H9 (cell line): ENCODE data around the gene NTSR1. TPM values are rescaled to one million over a fixed set of nuclear protein-coding genes. Genes with fewer than 3 reads are reported as not detected.

Experiments
- DNase-seq: peaks from one replicate; pipeline ENCODE4 v3.0.0-alpha.2; 2017
- H2AFZ ChIP-seq: one replicate; pipeline ENCODE4 v1.6.1; 2013; ENCODE audit warnings: mild to moderate bottlenecking, low read length, control low read depth, moderate library complexity
- H2AK5ac ChIP-seq: 2 replicates; pipeline ENCODE4 v1.6.1; 2013; ENCODE audit warnings: low read length, control low read depth, mixed read lengths; ENCODE audit not compliant: insufficient read length
- H2BK120ac ChIP-seq: one replicate; pipeline ENCODE4 v1.6.1; 2013; ENCODE audit warnings: low read depth, mild to moderate bottlenecking, low read length, control low read depth, inconsistent platforms; ENCODE audit not compliant: poor library complexity, severe bottlenecking
- H2BK12ac ChIP-seq: 2 replicates; pipeline ENCODE4 v1.6.1; 2013; ENCODE audit warnings: low read length, control low read depth, mixed read lengths, low read depth; ENCODE audit not compliant: insufficient read length
- H2BK15ac ChIP-seq: 2 replicates; pipeline ENCODE4 v1.6.1; 2013; ENCODE audit warnings: low read depth, low read length, control low read depth
- H2BK20ac ChIP-seq: one replicate; pipeline ENCODE4 v1.6.1; 2013; ENCODE audit warnings: low read depth, mild to moderate bottlenecking, low read length, control low read depth, inconsistent platforms; ENCODE audit not compliant: poor library complexity, severe bottlenecking
- H2BK5ac ChIP-seq: 2 replicates; pipeline ENCODE4 v1.6.1; 2013; ENCODE audit warnings: low read length, control low read depth, mixed read lengths; ENCODE audit not compliant: insufficient read length
- H3K14ac ChIP-seq: 2 replicates; pipeline ENCODE4 v1.6.1; 2013; ENCODE audit warnings: low read length, control low read depth; ENCODE audit not compliant: insufficient read depth
- H3K18ac ChIP-seq: 2 replicates; pipeline ENCODE4 v1.6.1; 2013; ENCODE audit warnings: low read depth, mild to moderate bottlenecking, mixed read lengths, low read length, control low read depth; ENCODE audit not compliant: insufficient read length
- H3K23ac ChIP-seq: 2 replicates; pipeline ENCODE4 v1.6.1; 2013; ENCODE audit warnings: low read length, control low read depth, mixed read lengths, low read depth; ENCODE audit not compliant: insufficient read length
- H3K23me2 ChIP-seq: 2 replicates; pipeline ENCODE4 v1.6.1; 2013; ENCODE audit warnings: low read depth, mild to moderate bottlenecking, mixed read lengths, low read length, control low read depth; ENCODE audit not compliant: insufficient read length, poor library complexity, severe bottlenecking
- H3K27ac ChIP-seq: 2 replicates; pipeline ENCODE4 v1.5.1; 2013; ENCODE audit warnings: low read length, control low read depth, mixed read lengths, low read depth; ENCODE audit not compliant: insufficient read length
- H3K27me3 ChIP-seq: 2 replicates; pipeline ENCODE4 v1.6.1; 2013; ENCODE audit warnings: low read length, control low read depth, inconsistent platforms; ENCODE audit not compliant: insufficient read depth
- H3K4ac ChIP-seq: 2 replicates; pipeline ENCODE4 v1.6.1; 2013; ENCODE audit warnings: low read depth, mild to moderate bottlenecking, control low read depth, inconsistent platforms, low read length, moderate library complexity
- H3K4me1 ChIP-seq: 2 replicates; pipeline ENCODE4 v1.6.1; 2013; ENCODE audit warnings: low read length, control low read depth, inconsistent platforms; ENCODE audit not compliant: insufficient read depth
- H3K4me2 ChIP-seq: 2 replicates; pipeline ENCODE4 v1.6.1; 2013; ENCODE audit warnings: low read length, control low read depth, mixed read lengths; ENCODE audit not compliant: insufficient read length, insufficient read depth
- H3K56ac ChIP-seq: 2 replicates; pipeline ENCODE4 v1.6.1; 2013; ENCODE audit warnings: low read depth, mild to moderate bottlenecking, mixed read lengths, low read length, control low read depth; ENCODE audit not compliant: insufficient read length
- H3K79me1 ChIP-seq: 2 replicates; pipeline ENCODE4 v1.6.1; 2013; ENCODE audit warnings: low read depth, mild to moderate bottlenecking, moderate library complexity, low read length, control low read depth, inconsistent platforms; ENCODE audit not compliant: insufficient read depth, poor library complexity, severe bottlenecking
- H3K79me2 ChIP-seq: 2 replicates; pipeline ENCODE4 v1.6.1; 2013; ENCODE audit warnings: low read length, control low read depth, inconsistent platforms; ENCODE audit not compliant: insufficient read depth
- H3K9ac ChIP-seq: 2 replicates; pipeline ENCODE4 v1.6.1; 2013; ENCODE audit warnings: low read length, control low read depth, mixed read lengths; ENCODE audit not compliant: insufficient read length; ENCODE audit errors: extremely low read depth
- H3K9me3 ChIP-seq: one replicate; pipeline ENCODE4 v1.6.1; 2013; ENCODE audit warnings: low read depth, low read length, inconsistent platforms; ENCODE audit not compliant: control insufficient read depth
- H3T11ph ChIP-seq: one replicate; pipeline ENCODE4 v1.6.1; 2013; ENCODE audit warnings: mild to moderate bottlenecking, low read length, control low read depth, inconsistent platforms
- H4K20me1 ChIP-seq: one replicate; pipeline ENCODE4 v1.6.1; 2013; ENCODE audit not compliant: control insufficient read depth, insufficient read length, insufficient read depth
- H4K5ac ChIP-seq: 2 replicates; pipeline ENCODE4 v1.6.1; 2013; ENCODE audit warnings: low read depth, mild to moderate bottlenecking, mixed read lengths, low read length, control low read depth; ENCODE audit not compliant: insufficient read length
- H4K8ac ChIP-seq: replicated peaks from 2 replicates; pipeline ENCODE4 v1.6.1; 2013; ENCODE audit warnings: low read length, control low read depth, mixed read lengths, low read depth; ENCODE audit not compliant: insufficient read length
- H4K91ac ChIP-seq: 2 replicates; pipeline ENCODE4 v1.6.1; 2013; ENCODE audit warnings: low read depth, mild to moderate bottlenecking, moderate library complexity, mixed read lengths, low read length, control low read depth; ENCODE audit not compliant: insufficient read length
- H3K27ac Mint-ChIP-seq, 3 experiments: 2 replicates in 2 of 3; 3 replicates in 1 of 3; pipeline ENCODE4 v1.8.0; 2020 to 2021; ENCODE audit warnings: mixed read lengths in 3 of 3, mild to moderate bottlenecking in 1 of 3, moderate library complexity in 1 of 3
- H3K27me3 Mint-ChIP-seq: 2 replicates; pipeline ENCODE4 v1.8.0; 2021; ENCODE audit warnings: low read depth, mild to moderate bottlenecking, moderate library complexity, mixed read lengths
- H3K36me3 Mint-ChIP-seq, 3 experiments: 2 replicates in 2 of 3; 3 replicates in 1 of 3; pipeline ENCODE4 v1.8.0; 2020 to 2021; ENCODE audit warnings: low read depth in 3 of 3, mixed read lengths in 3 of 3; ENCODE audit not compliant: insufficient read depth in 1 of 3
- H3K4me1 Mint-ChIP-seq, 2 experiments: 2 replicates each; pipeline ENCODE4 v1.8.0; 2020; ENCODE audit warnings: mixed read lengths in 2 of 2
- H3K4me3 Mint-ChIP-seq, 2 experiments: 2 replicates in 1 of 2; 3 replicates in 1 of 2; pipeline ENCODE4 v1.8.0; 2020 to 2021; ENCODE audit warnings: mild to moderate bottlenecking in 2 of 2, mixed read lengths in 2 of 2, moderate library complexity in 1 of 2
- H3K9me3 Mint-ChIP-seq, 2 experiments: 2 replicates in 1 of 2; 3 replicates in 1 of 2; pipeline ENCODE4 v1.8.0; 2020; ENCODE audit warnings: mild to moderate bottlenecking in 2 of 2, mixed read lengths in 2 of 2, moderate library complexity in 1 of 2
- CTCF ChIP-seq: fragments of 200-600 bp; sonication (generic); conservative IDR thresholded peaks from 3 replicates; pipeline ENCODE4 v1.8.0; 2021; ENCODE audit warnings: antibody characterized with exemption, mild to moderate bottlenecking
- WGBS: extraction: QIAGEN DNeasy Blood & Tissue Kit; methylation state at CpG from one replicate; pipeline ENCODE4 v1.1.7; 2013; ENCODE audit warnings: missing lambda C conversion rate, low lambda C conversion rate, mixed read lengths; ENCODE audit not compliant: insufficient read length; ENCODE audit errors: extremely low coverage; 5-methylcytosine and 5-hydroxymethylcytosine counted together
- total RNA-seq: library from RNA; stranded (reverse); gene quantifications from 2 replicates; pipeline ENCODE4 v1.2.1, GENCODE V29; 2021

The NTSR1 gene
- total RNA-seq, 1 experiment from 2014 or later = 0.11 TPM

- Histone ChIP-seq H2AK5ac (no peak overlapping the region), H3K23me2 (peaks cover 4% of the 10 kb centered on the region), H4K5ac (no peak overlapping the region), H3K27ac (no peak overlapping the region), H2BK12ac (no peak overlapping the region), H3K56ac (no peak overlapping the region), H4K8ac (no peak overlapping the region), H3K14ac (no peak overlapping the region), H3K27me3 (no peaks in the 10 kb centered on the region), H4K91ac (no peak overlapping the region), H3K23ac (no peak overlapping the region), H3K4me2 (no peak overlapping the region), H4K20me1 (no peaks in the 10 kb centered on the region), H3K79me1 (no peaks in the 10 kb centered on the region), H2AFZ (no peak overlapping the region), H3K4me1 (no peaks in the 10 kb centered on the region), H2BK120ac (no peak overlapping the region), H2BK5ac (no peak overlapping the region), H3K9me3 (no peaks in the 10 kb centered on the region), H3K79me2 (no peaks in the 10 kb centered on the region), H3K4ac (no peak overlapping the region), H3T11ph (no peak overlapping the region), H2BK15ac (no peak overlapping the region), H3K18ac (no peak overlapping the region), H3K9ac (no peak overlapping the region), H2BK20ac (no peak overlapping the region)
- no CpG with 5 or more reads among the region's 26 CpGs for WGBS
- Mint-ChIP-seq H3K9me3 (no peaks in the 10 kb centered on the region), H3K4me3 (no peak overlapping the region), H3K27me3 (peaks cover 25% of the 10 kb centered on the region), H3K4me1 (peaks cover 11% of the 10 kb centered on the region in 2 experiments), H3K36me3 (peaks cover 13 to 38% (median 34%) of the 10 kb centered on the region in 3 experiments), H3K27ac (no peak overlapping the region; a peak in 2 of 7 replicates)
- TF ChIP-seq CTCF = no peak
- DNase-seq = no peak
Measured at GRCh38 chr20:62800314-62801259, 92.0 kb downstream of the NTSR1 start.
